Cerebellar nuclear complex (tissue), 1 donor: Measurements from ENCODE around the gene ELOVL7.
"Not testable (repeated sequence)": the region's sequence is repeated elsewhere in the genome, so short reads cannot be mapped to it uniquely, and the experiment has no call there.

Experiments used
- DNase-seq, 2 experiments: peaks; one replicate each; lab custom pipeline; 2025; lab: John Stamatoyannopoulos, UW

ELOVL7 gene

GRCh38 chr5:60843936-60844905 lies at the start of gene ELOVL7:
ELOVL7 (minus strand) TSS chr5:60844269; CDS start chr5:60787397, 56,872 bp downstream.
- no peak for DNase-seq

GRCh38 chr5:60893521-60893920 lies 49.5 kb upstream of the ELOVL7 start:
- no peak for DNase-seq

GRCh38 chr5:60891667-60892066 lies 47.6 kb upstream of the ELOVL7 start:
- DNase-seq, result no peak

GRCh38 chr5:60888359-60889061 lies 44.4 kb upstream of the ELOVL7 start:
- DNase-seq, result no peak

- no peak for DNase-seq
Observed at GRCh38 chr5:60887746-60888145, 43.7 kb upstream of the ELOVL7 start.

GRCh38 chr5:60887096-60887495 lies 43.0 kb upstream of the ELOVL7 start:
- no peak for DNase-seq

GRCh38 chr5:60886158-60886557 lies 42.1 kb upstream of the ELOVL7 start:
- DNase-seq, result no peak

- no peak for DNase-seq
Observed at GRCh38 chr5:60883229-60883628, 39.2 kb upstream of the ELOVL7 start.

- DNase-seq, result no peak
Observed at GRCh38 chr5:60872892-60873291, 28.8 kb upstream of the ELOVL7 start.

GRCh38 chr5:60870857-60871256 lies 26.8 kb upstream of the ELOVL7 start:
- no peak for DNase-seq

- not testable (repeated sequence) for DNase-seq
Observed at GRCh38 chr5:60860572-60860971, 16.5 kb upstream of the ELOVL7 start.

GRCh38 chr5:60856066-60856465 lies 12.0 kb upstream of the ELOVL7 start:
- DNase-seq, result no peak

- no peak for DNase-seq
Observed at GRCh38 chr5:60852940-60853339, 8.9 kb upstream of the ELOVL7 start.

- DNase-seq, result no peak
Observed at GRCh38 chr5:60852317-60852716, 8.2 kb upstream of the ELOVL7 start.

GRCh38 chr5:60851626-60852025 lies 7.6 kb upstream of the ELOVL7 start:
- DNase-seq, result no peak

- no peak for DNase-seq
Observed at GRCh38 chr5:60846298-60846697, 2.2 kb upstream of the ELOVL7 start.

- no peak for DNase-seq
Observed at GRCh38 chr5:60843386-60843935, 608 bp downstream of the ELOVL7 start.

- DNase-seq, result no peak
Observed at GRCh38 chr5:60842871-60843385, 1.1 kb downstream of the ELOVL7 start.

GRCh38 chr5:60841361-60841760 lies 2.7 kb downstream of the ELOVL7 start:
- DNase-seq, result peak in 1 of 2 experiments; percentile 35

GRCh38 chr5:60836131-60836530 lies 7.9 kb downstream of the ELOVL7 start:
- no peak for DNase-seq

- no peak for DNase-seq
Observed at GRCh38 chr5:60835554-60835953, 8.5 kb downstream of the ELOVL7 start.

- no peak for DNase-seq
Observed at GRCh38 chr5:60833520-60833919, 10.5 kb downstream of the ELOVL7 start.
